PFSK-1 (cell line): ENCODE measurements around the gene NFATC2IP.

Source experiments
- FOXP2 ChIP-seq: optimal IDR thresholded peaks from 2 replicates; pipeline ENCODE3; 2011; ENCODE audit warnings: borderline replicate concordance, control low read depth, inconsistent platforms; ENCODE audit not compliant: insufficient read depth; ENCODE audit errors: extremely low read length, extremely low read depth
- POLR2AphosphoS5 ChIP-seq: IDR thresholded peaks from 2 replicates; pipeline ENCODE4 v1.6.1; 2012; ENCODE audit warnings: low read depth, mild to moderate bottlenecking, control low read depth, low read length, moderate library complexity
- REST ChIP-seq, 2 experiments: IDR thresholded peaks; 2 replicates each; pipeline versions ENCODE4 v1.6.1 to v1.8.0; 2011 to 2012; ENCODE audit warnings: low read depth in 2 of 2, low read length in 2 of 2, control low read depth in 1 of 2, inconsistent platforms in 1 of 2, mild to moderate bottlenecking in 1 of 2, moderate library complexity in 1 of 2; ENCODE audit not compliant: insufficient read depth in 1 of 2
- SIN3A ChIP-seq: IDR thresholded peaks from 2 replicates; pipeline ENCODE4 v1.6.1; 2012; ENCODE audit warnings: mild to moderate bottlenecking, low read length, moderate library complexity, borderline replicate concordance; ENCODE audit not compliant: insufficient read depth
- TAF1 ChIP-seq: IDR thresholded peaks from 2 replicates; pipeline ENCODE4 v1.6.1; 2012; ENCODE audit warnings: low read length, control low read depth, borderline replicate concordance; ENCODE audit not compliant: insufficient read depth

Gene NFATC2IP

DNA sequence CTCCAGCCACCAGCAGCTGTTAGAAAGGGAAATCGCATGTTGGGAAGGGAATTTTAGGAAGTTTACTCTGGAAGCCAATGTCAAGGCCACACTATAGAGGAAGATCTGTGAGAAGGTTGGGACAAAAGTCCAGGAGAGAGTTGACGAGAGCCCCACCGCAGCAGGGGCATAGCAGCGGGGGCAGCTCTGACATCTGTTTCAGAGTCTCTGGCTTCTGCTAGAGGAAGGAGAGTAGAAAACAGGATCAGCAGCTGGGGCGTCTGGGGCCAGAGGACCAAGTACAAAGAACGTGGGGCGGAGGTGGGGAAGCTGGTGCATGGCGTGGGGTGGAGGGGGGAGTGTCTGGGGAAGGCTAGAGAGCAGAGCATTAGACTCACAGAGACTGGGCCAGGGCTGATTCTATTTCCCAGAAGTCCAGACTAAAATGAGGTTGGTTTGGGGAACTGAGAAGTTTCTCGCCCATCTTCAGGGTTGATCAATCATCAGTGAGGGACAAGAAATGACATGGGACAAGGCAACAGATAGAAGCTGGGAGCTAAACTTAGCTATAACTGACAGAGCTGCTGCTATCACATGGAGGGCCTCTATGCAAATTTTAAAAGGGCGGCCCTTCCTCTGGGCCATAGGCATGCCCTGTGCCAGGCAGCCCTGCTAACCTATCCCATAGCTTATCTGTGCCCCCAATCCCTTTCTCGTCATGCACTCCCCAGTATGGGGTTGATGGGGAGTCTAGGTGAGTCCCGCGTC lies 26.9 kb upstream of the NFATC2IP start:
- TF ChIP-seq SIN3A = no peak
- TF ChIP-seq TAF1 = no peak
- no peak for TF ChIP-seq POLR2AphosphoS5
- TF ChIP-seq FOXP2 = no peak
- TF ChIP-seq REST (IDR thresholded peaks at IDR 0.05; ENCODE audit: insufficient read depth in 1 of 2, low read depth in 2 of 2, low read length in 2 of 2) = no peak

DNA sequence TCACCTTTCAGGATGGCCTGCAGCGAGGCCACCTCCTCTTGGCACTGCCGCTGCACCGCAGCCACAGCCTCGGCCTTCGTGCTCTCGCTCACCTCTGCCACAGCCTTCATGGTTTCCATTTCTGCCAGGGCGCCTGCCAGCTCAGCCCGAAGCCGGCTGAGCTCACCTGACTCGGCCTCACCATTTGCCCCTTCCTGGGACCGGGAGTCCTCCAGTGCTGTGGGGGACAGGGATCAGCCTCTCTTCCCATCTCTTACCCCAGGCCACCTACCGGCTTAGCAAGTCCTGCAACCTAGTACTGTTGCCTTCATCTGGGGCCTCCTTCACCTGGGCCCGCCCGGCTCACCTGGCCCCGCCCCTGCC lies 26.4 kb upstream of the NFATC2IP start:
- no peak for TF ChIP-seq SIN3A
- TF ChIP-seq FOXP2 = no peak
- no peak for TF ChIP-seq REST (IDR thresholded peaks at IDR 0.05; ENCODE audit: insufficient read depth in 1 of 2, low read depth in 2 of 2, low read length in 2 of 2)
- no peak for TF ChIP-seq POLR2AphosphoS5
- TF ChIP-seq TAF1 = no peak

DNA sequence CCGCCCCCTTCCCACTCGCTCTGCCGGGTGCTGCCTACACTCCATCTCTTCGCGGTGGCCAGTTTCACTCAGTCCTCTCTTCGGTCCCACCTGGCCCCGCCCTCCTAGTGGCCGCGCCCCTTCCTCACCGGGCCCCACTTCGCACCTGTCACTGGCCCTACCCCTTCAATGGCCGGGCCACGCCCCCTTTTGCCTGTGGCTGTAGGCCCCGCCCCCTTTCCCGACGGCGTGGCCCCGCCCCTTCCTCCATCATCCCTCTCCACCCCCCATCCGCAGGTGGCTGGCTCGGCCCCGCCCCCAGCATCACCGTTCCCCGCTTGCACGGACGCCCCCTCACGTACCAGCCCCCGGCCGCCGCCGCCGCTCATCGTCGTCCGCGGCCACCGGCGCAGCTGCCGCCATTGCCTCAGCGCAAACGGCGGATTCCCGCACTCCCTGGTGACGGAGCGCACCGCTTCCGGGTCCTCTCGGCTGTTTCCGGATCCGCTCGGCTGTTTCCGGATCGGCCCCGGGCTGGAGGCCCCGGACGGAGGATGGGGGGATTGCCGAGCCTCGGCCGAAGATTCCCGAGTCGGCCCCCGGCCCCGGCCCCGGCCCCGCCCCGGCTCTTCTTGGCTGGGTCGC lies 25.9 kb upstream of the NFATC2IP start, which contains the start of gene RABEP2:
RABEP2 (minus strand) TSS at position 477 of the 624 bp plus-strand sequence; CDS start at position 402, 75 bp downstream.
- TF ChIP-seq FOXP2 = peak; percentile 10
- no peak for TF ChIP-seq SIN3A
- no peak for TF ChIP-seq REST (IDR thresholded peaks at IDR 0.05; ENCODE audit: insufficient read depth in 1 of 2, low read depth in 2 of 2, low read length in 2 of 2)
- TF ChIP-seq TAF1 = no peak
- TF ChIP-seq POLR2AphosphoS5 = peak; percentile 12; the same call in 1 of the 2 replicates

DNA sequence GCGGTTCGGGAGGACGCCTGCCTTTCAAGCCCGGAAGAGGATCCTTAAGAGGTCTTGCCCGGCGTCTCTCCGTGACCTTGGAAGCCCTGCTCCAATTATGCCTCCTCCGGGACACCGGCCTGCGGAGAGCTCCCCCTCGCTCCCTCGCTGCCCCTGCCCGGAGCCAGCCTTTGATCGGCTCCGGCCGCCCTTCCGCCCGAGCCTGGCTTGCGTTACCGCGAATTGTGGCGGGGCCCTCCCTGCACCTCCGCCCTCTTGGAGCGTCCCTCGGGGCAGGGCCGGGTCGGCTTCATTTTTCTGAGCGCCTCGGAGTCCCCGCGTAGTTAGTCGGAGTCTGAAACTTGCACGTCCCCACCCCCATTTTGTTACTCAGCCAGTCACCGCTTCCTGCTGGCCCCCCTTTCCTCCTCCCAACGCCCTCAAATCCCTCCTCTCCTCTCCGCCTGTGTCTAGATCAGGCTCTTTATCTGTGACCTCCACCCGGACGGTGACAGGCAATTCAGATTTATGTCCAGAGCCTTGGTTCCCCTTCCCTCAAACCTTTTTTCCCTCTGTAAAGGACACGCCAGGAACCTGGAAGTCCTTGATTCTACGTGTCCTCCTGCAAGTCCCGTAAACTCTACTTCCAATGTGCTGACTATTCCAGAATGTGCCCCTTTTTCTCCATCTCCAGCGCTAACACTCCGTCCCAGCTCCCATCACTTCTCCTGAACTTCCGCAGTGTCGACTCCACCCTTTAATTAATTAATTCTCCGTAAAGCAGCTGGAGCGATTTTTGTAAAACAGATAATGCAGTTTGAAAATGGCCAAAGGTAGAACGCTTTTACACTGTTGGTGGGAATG lies 25.1 kb upstream of the NFATC2IP start:
- TF ChIP-seq FOXP2 (peak; percentile 5), POLR2AphosphoS5 (peak; percentile 57; the same call in 1 of the 2 replicates), REST (IDR thresholded peaks at IDR 0.05; ENCODE audit: insufficient read depth in 1 of 2, low read depth in 2 of 2, low read length in 2 of 2) (no peak), SIN3A (no peak), TAF1 (no peak)
